ENCODE data around the gene TANGO2.

Gene TANGO2

GRCh38 chr22:20014526-20015186 is 6.3 kb upstream of the TANGO2 start:
- DNase-seq: no peak

- DNase-seq: no peak
Observed at GRCh38 chr22:20015187-20015625, 5.7 kb upstream of the TANGO2 start.

- DNase-seq: peak; percentile 21 to 33
Observed at GRCh38 chr22:20015971-20016733, 4.8 kb upstream of the TANGO2 start.

- peak; percentile 93 for DNase-seq
Observed at GRCh38 chr22:20016734-20017621, 3.9 kb upstream of the TANGO2 start, which contains the start of gene ARVCF. TSS of gene ARVCF (minus strand) at chr22:20016823. CDS start at chr22:19990794, 26,029 bp downstream.

GRCh38 chr22:20017622-20017958 is 3.3 kb upstream of the TANGO2 start:
- no peak for DNase-seq

- DNase-seq: no peak
Observed at GRCh38 chr22:20018001-20018400, 2.9 kb upstream of the TANGO2 start.

- DNase-seq: no peak
Observed at GRCh38 chr22:20019661-20020532, 1.0 kb upstream of the TANGO2 start.

GRCh38 chr22:20021196-20022181 is 579 bp downstream of the TANGO2 start:
- peak; percentile 28 to 29 for DNase-seq

GRCh38 chr22:20022231-20022977 is 1.5 kb downstream of the TANGO2 start:
- DNase-seq: no peak

GRCh38 chr22:20022978-20023613 is 2.2 kb downstream of the TANGO2 start:
- DNase-seq: no peak

GRCh38 chr22:20024225-20024624 is 3.3 kb downstream of the TANGO2 start:
- no peak for DNase-seq

- DNase-seq: no peak
Observed at GRCh38 chr22:20024650-20025397, 3.9 kb downstream of the TANGO2 start.

- no peak for DNase-seq
Observed at GRCh38 chr22:20025401-20026203, 4.7 kb downstream of the TANGO2 start.

- DNase-seq: no peak
Observed at GRCh38 chr22:20026204-20026908, 5.4 kb downstream of the TANGO2 start.

GRCh38 chr22:20026996-20027601 is 6.2 kb downstream of the TANGO2 start:
- DNase-seq: no peak

- DNase-seq: no peak
Observed at GRCh38 chr22:20027966-20028854, 7.3 kb downstream of the TANGO2 start.
